HEK293 (cell line): ENCODE results near the gene SULT2B1.

Experiments used
- BCL6B ChIP-seq: fragments of 450-650 bp; formaldehyde crosslinking; IDR thresholded peaks from 2 replicates; pipeline ENCODE4 v1.5.1; 2017; ENCODE audit warnings: missing biosample characterization, missing genetic modification characterization
- FEZF1 ChIP-seq: fragments of 450-650 bp; formaldehyde crosslinking; IDR thresholded peaks from 2 replicates; pipeline ENCODE4 v1.5.1; 2016; ENCODE audit warnings: missing biosample characterization, missing genetic modification characterization
- PBX3 ChIP-seq: sonication (generic); formaldehyde crosslinking; IDR thresholded peaks from 2 replicates; pipeline ENCODE4 v1.8.1; 2022; ENCODE audit warnings: mild to moderate bottlenecking, moderate library complexity, missing genetic modification reagents
- ZFP3 ChIP-seq: fragments of 450-650 bp; formaldehyde crosslinking; IDR thresholded peaks from 2 replicates; pipeline ENCODE4 v1.5.1; 2016; ENCODE audit warnings: low read depth, missing biosample characterization, missing genetic modification characterization

GRCh38 chr19:48637449-48637947, 85.5 kb downstream of the SULT2B1 start:
- no peak for TF ChIP-seq ZFP3 (tag by site-specific recombination)
- TF ChIP-seq FEZF1 (tag by site-specific recombination), result no peak
- no peak; the same call in 1 of the 2 replicates for TF ChIP-seq PBX3
- no peak for TF ChIP-seq BCL6B (tag by site-specific recombination)
